Measurements from ENCODE around the gene GABRA6.
"Not testable (repeated sequence)": the region's sequence is repeated elsewhere in the genome, so short reads cannot be mapped to it uniquely, and the experiment has no call there.

GABRA6 gene

GRCh38 chr5:161685461-161685860, at the start of gene GABRA6:
TSS of gene GABRA6 (plus strand) at chr5:161685721. CDS start at chr5:161685990, 269 bp downstream.
- no peak for DNase-seq (ENCODE audit: low spot score)

DNA sequence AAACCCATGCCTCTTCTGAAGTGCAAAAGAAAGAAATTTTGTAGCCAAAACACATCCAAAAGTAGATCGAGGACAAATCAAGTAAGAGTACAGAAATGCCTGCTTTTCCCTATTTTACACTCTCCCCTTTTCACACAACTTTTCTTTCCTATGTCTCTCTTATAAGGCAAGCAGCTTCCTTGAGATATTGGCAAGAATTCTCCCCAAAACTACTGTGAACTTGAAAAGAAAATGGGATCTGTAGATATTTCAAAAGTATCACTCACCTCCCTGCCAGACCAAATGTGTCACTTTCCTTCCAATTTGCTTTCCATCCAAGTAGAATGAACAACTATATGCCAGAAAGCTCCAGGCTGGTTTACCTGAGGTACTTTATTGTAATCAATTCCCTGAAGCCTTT, 47.9 kb upstream of the GABRA6 start:
- DNase-seq (ENCODE audit: low spot score) = no peak

- no peak for DNase-seq (ENCODE audit: low spot score)
Observed at GRCh38 chr5:161641444-161641843, 44.1 kb upstream of the GABRA6 start.

DNA sequence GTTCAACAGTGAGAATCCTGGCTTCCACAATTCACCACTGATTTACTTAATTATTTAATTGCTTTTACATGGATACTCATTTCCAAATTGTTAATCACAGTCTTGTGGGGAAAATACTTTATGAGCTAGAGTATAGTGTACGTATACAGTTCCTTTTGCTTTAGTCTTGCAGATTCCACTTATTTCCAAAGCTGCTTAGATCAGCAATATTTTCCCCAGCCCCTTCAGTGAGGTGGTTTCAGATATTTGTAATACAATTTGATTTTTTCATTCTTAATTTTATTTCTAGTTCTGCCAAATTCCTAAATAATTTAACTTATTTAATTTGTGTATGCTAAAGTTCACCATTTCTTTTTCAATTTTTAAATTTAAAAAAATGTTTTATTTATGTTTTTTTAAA, 40.3 kb upstream of the GABRA6 start:
- DNase-seq (ENCODE audit: low spot score) = no peak

- DNase-seq (ENCODE audit: low spot score) = not testable (repeated sequence)
Observed at GRCh38 chr5:161651926-161652325, 33.6 kb upstream of the GABRA6 start.

DNA sequence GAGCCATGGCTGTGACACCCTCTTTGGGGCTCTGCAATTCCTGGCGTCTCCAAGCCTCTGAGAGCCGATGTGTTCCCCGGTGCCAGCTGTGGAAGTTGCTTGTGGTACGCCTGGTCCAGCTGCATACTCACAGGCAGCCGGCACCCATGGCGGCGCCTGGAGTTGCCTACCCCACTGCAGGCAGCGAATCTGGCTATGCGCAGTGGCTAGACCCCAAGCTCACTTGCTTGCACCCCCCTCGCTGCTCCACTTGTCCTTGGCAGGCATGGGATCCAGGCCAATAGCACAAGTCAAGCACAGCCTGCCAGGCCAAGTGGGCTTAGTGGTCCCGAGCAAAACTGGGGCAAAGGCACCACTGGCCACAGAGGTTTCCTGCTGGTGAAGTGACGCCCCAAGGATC, 24.7 kb upstream of the GABRA6 start:
- no peak for DNase-seq (ENCODE audit: low spot score)

- DNase-seq (ENCODE audit: low spot score) = no peak
Observed at GRCh38 chr5:161663431-161663830, 22.1 kb upstream of the GABRA6 start.

DNA sequence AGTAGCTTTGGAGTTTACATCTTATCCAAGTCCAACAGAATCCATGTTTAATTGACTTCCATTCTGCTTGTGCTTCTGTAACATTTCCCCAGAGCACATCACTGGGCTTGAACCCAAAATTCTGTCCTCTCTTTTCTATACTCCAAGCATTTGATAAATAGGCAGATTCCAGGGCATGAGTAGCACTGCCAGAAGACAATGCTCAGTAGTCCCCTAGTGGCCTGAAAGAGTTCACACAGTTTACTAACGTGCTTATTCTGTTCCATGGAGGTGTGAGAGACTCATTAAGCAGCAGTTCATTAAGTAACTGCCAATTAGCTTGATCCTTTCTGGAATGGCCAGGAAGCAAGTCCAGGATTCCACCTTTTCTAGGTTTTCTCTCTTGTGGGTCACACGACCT, 9.4 kb upstream of the GABRA6 start:
- DNase-seq (ENCODE audit: low spot score) = no peak

DNA sequence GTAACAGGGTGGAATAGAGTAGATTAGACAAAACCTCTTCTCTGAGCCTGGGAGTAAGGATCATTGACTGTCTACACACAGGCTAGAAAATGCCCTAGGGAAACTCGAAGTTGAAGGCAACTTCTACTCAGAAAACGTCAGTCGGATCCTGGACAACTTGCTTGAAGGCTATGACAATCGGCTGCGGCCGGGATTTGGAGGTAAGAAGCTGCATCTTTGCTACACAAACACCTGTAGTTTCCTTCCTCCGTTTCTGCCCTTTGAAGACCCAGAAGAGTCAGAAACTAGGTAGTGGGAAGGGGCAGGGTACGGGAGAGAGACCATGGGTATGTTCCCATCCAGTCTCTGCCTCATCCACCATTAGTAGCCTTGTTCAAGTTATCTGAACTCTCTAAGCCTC, 628 bp downstream of the GABRA6 start:
- DNase-seq (ENCODE audit: low spot score) = no peak

- no peak for DNase-seq (ENCODE audit: low spot score)
Observed at GRCh38 chr5:161686881-161687280, 1.4 kb downstream of the GABRA6 start.

DNA sequence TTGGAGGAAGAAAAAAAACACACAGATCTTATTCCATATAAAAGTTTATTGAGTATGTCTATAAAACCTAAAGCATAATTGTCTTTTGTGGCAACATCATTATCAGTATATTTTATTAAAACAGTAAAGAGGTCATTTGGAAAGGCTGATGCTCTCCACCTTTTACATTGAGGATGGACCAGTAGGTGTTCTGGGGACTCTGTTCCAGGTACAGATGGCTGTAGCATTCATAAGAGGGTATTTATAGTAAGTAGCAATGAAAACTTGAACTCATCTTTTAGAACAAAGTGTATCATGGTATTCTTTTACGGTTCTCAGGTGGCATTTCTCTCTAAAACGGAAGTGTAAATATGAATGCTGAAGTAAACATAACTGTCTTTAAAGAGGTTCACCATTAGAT, 1.8 kb downstream of the GABRA6 start:
- DNase-seq (ENCODE audit: low spot score) = no peak

GRCh38 chr5:161691911-161692310, 6.4 kb downstream of the GABRA6 start:
- no peak for DNase-seq (ENCODE audit: low spot score)

- DNase-seq (ENCODE audit: low spot score) = no peak
Observed at GRCh38 chr5:161697001-161697400, 11.5 kb downstream of the GABRA6 start.

DNA sequence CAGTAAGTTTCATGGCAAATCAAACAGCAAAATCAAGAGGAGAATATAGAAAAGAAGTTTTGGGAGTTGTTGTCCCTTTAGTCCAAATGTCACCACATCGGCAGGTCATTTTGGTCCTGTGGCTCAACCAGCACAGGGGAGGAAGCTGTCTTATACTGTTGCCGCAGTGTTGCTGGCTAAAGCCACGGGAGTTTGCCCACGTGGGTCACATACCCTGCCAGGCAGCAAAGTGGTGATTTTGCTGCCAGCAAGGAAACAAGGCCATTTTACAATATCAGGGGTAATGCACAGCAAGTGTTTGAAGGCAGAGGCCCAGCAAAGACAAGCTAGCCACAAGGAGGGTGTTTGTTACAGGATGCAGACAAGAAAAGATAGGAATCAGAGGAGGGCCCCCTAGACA, 14.5 kb downstream of the GABRA6 start:
- DNase-seq (ENCODE audit: low spot score) = no peak

GRCh38 chr5:161703528-161703927, 18.0 kb downstream of the GABRA6 start:
- no peak for DNase-seq (ENCODE audit: low spot score)

GRCh38 chr5:161707382-161707781, 21.9 kb downstream of the GABRA6 start:
- DNase-seq (ENCODE audit: low spot score) = no peak

GRCh38 chr5:161709239-161709638, 23.7 kb downstream of the GABRA6 start:
- DNase-seq (ENCODE audit: low spot score) = no peak

- no peak for DNase-seq (ENCODE audit: low spot score)
Observed at GRCh38 chr5:161713042-161713441, 27.5 kb downstream of the GABRA6 start.

DNA sequence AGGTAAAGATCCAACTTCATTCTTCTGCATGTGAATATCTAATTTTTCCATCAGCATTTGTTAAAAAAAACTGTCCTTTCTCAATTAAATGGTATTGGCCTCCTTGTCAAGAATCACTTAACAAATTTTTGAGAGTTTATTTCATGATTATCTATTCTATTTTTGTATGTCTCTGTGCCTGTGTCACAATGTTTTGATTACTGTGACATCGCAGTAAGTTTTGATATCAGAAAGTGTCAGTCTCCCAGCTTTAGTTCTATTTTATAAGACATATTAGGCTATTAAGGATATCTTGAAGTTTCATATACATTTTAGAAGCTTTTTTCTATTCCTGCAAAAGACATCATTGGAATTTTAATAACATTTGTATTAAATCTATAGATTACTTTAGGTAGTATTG, 33.6 kb downstream of the GABRA6 start:
- DNase-seq (ENCODE audit: low spot score) = no peak

DNA sequence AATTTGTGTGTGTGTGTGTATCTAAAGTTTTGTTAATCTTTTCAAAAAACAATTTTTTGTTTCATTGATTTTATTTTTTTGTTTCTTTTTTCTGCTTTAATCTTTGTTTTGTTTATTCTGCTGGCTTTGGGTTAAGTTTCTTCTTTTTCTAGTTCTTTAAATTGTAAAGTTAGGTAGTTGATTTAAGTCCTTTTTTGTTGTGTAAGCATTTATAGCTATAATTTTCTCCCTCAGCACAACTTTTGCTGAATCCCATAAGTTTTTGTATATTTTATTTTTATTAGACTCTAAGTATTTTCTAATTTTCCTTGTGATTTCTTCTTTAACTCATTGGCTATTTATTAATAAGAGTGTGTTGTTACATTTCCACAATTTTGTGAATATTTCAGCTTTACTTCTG, 34.9 kb downstream of the GABRA6 start:
- no peak for DNase-seq (ENCODE audit: low spot score)

DNA sequence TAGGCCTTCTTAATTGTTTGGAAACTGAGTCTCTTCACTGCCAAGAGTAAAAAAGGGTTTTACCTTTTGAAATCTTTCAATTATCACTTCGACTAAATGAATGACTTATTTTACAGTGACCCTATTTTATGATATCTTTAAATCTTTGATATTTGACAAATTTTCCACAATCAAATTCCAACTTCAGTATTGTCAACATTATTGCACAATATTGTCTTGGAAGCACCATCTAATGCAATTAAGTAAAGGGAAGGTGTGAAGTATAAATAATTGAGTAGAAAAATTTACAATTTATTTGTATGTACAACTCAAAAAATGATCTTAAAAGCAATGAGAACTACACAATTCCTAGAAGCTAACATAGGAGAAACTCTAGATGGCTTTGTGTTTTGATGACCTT, 49.2 kb downstream of the GABRA6 start:
- DNase-seq (ENCODE audit: low spot score) = no peak

GRCh38 chr5:161740433-161740832, 54.9 kb downstream of the GABRA6 start:
- DNase-seq (ENCODE audit: low spot score) = no peak

DNA sequence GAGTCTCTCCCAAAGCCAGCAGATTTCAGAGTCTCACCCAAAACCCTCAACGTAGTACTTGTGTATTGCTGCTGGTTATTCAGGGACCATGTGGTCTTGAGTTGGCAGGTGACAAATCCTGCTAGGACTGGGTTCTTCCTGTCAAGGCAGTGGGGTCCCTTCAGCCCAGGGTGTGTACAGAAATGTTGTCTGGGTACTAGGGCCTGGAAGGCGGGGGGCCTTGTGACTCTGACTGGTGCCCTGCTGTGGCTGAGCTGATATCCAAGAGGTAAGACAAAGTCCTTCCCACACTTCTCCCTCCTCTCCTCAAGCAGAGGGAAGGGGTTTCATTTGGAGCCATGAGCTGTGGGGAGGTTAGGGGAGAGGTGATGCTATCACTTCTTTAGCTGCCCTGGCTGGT, 58.8 kb downstream of the GABRA6 start:
- no peak for DNase-seq (ENCODE audit: low spot score)

DNA sequence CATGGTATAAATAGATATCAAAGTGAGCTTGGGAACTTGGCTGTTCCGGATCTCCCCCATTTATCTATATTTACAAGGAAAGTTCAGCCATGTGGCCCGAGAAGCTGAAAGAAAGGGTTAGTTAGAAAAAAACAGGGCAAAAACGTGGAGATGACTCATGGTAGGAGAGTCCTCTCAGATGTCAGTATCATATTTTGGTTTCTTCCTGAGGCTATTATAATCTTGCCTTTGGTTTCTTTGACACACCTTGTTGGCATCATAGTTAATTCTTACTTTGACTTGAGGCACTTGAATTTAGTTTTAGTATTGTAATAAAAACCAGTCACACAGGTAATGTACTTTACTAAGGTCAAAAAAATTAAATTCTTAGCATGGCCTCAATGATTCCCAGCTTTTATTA, 59.9 kb downstream of the GABRA6 start:
- no peak for DNase-seq (ENCODE audit: low spot score)

DNA sequence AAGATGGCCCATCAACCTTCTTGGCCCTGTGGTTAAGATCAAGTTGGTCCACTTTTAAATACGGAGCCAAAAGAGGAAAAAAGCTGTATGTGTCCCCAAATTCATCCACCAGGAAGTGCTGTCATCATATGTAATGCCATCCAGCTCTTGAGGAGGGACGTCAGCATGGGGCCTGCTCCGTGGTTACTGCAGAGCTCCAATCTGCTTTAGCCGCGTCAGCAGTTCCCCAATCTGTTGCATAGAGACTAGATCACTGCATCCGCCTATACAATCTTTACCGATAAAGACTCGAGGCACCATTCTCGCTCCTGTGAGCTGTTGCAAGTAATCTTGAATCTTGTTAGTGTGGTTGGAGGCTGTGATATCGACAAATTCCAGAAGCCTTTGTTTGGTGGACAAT, 65.7 kb downstream of the GABRA6 start:
- no peak for DNase-seq (ENCODE audit: low spot score)
